K562 (cell line): ENCODE results near the gene CIAO2B. TPM values are rescaled to one million over a fixed set of nuclear protein-coding genes. Genes with fewer than 3 reads are reported as not detected.

ENCODE experiments used
- ATAC-seq: fragments of 200-7000 bp; cut with Tn5 transposase; 3 replicates; pipeline ENCODE4 v1.9.1; 2020; ENCODE audit warnings: moderate library complexity
- BruUV-seq: library from RNA; stranded (reverse); fragments of 400-500 nt; replicated peaks from 2 replicates; lab custom pipeline; 2021; lab: Mats Ljungman, UMichigan
- CTCF ChIA-PET: fragments of 300-600 bp; formaldehyde crosslinking; extraction: SDS; loops from one replicate; lab custom pipeline; 2021; ENCODE audit warnings: low intra/inter-chr PET ratio; lab: Yijun Ruan, JAX
- POLR2A ChIA-PET: fragments of 300-600, 350-650 bp; sonication (Branson Sonifier 250); formaldehyde crosslinking; extraction: SDS; loops from one replicate; lab custom pipeline; 2021; ENCODE audit warnings: antibody characterized with exemption, inconsistent platforms; lab: Yijun Ruan, JAX
- DNase-seq, 4 experiments: peaks; one replicate each; pipeline versions ENCODE4 v3.0.0 to v3.0.0-alpha.2; 2011 to 2018; ENCODE audit warnings: low spot score in 3 of 4, mixed read lengths in 3 of 4; ENCODE audit errors: extremely low read depth in 1 of 4
- FAIRE-seq: peaks from 2 replicates; lab custom pipeline; 2011; peaks lifted over from hg19 to GRCh38; lab: Jason Lieb, UNC
- H2AFZ ChIP-seq: 2 replicates; pipeline ENCODE4 v1.6.0; 2011; ENCODE audit warnings: low read depth, low read length, control low read depth, inconsistent platforms
- H3K27ac ChIP-seq: fragments of 200-600 bp; 3 replicates; pipeline ENCODE4 v1.8.0; 2011; ENCODE audit warnings: low read depth, mild to moderate bottlenecking, control low read depth, inconsistent platforms, low read length, moderate library complexity, mixed read lengths; ENCODE audit errors: extremely low read depth
- H3K27me3 ChIP-seq, 2 experiments: fragments of 300-600 bp in 1 of 2; 2 replicates in 1 of 2; 3 replicates in 1 of 2; pipeline versions ENCODE4 v1.6.0 to v1.8.0; 2011; ENCODE audit warnings: inconsistent platforms in 2 of 2, low read length in 2 of 2, mild to moderate bottlenecking in 1 of 2, mixed read lengths in 1 of 2, moderate library complexity in 1 of 2; ENCODE audit not compliant: control insufficient read depth in 2 of 2, insufficient read depth in 2 of 2
- H3K36me3 ChIP-seq: fragments of 300-600 bp; 3 replicates; pipeline ENCODE4 v1.8.0; 2011; ENCODE audit warnings: mild to moderate bottlenecking, low read length, inconsistent platforms; ENCODE audit not compliant: control insufficient read depth, insufficient read depth
- H3K4me1 ChIP-seq, 2 experiments: fragments of 200-600 bp in 1 of 2; replicated peaks in 1 of 2; 2 replicates in 1 of 2; 3 replicates in 1 of 2; pipeline versions ENCODE4 v1.5.1 to v1.8.0; 2011; ENCODE audit warnings: inconsistent platforms in 2 of 2, low read length in 2 of 2, mild to moderate bottlenecking in 1 of 2, mixed read lengths in 1 of 2, moderate library complexity in 1 of 2; ENCODE audit not compliant: control insufficient read depth in 2 of 2, insufficient read depth in 2 of 2
- H3K4me2 ChIP-seq: 2 replicates; pipeline ENCODE4 v1.6.1; 2011; ENCODE audit warnings: low read length, control low read depth, inconsistent platforms, mixed read lengths; ENCODE audit not compliant: insufficient read depth
- H3K4me3 ChIP-seq: fragments of 200-600 bp; sonication (generic), shearing (Covaris generic); 2 replicates; pipeline ENCODE4 v1.5.1; 2016; ENCODE audit warnings: control low read depth, inconsistent platforms
- H3K79me2 ChIP-seq: fragments of 200-600 bp; 3 replicates; pipeline ENCODE4 v1.8.0; 2011; ENCODE audit warnings: low read length, inconsistent platforms; ENCODE audit not compliant: control insufficient read depth, insufficient read depth
- H3K9ac ChIP-seq, 2 experiments: 2 replicates each; pipeline versions ENCODE4 v1.6.0 to v1.6.1; 2011; ENCODE audit warnings: low read depth in 2 of 2, low read length in 2 of 2, control low read depth in 1 of 2, inconsistent platforms in 1 of 2, mild to moderate bottlenecking in 1 of 2, mixed read lengths in 1 of 2; ENCODE audit not compliant: insufficient read depth in 1 of 2
- H3K9me1 ChIP-seq: one replicate; pipeline ENCODE4 v1.6.0; 2011; ENCODE audit warnings: inconsistent platforms, mild to moderate bottlenecking, low read length, moderate library complexity; ENCODE audit not compliant: control insufficient read depth, insufficient read depth
- H3K9me3 ChIP-seq: replicated peaks from 2 replicates; pipeline ENCODE4 v1.5.1; 2011; ENCODE audit warnings: low read depth, low read length, inconsistent platforms; ENCODE audit not compliant: control insufficient read depth, insufficient read depth
- H4K20me1 ChIP-seq: replicated peaks from 2 replicates; pipeline ENCODE4 v1.6.1; 2011; ENCODE audit warnings: low read length, inconsistent platforms, mixed read lengths; ENCODE audit not compliant: control insufficient read depth, insufficient read depth
- CBFA2T2 ChIP-seq: fragments of 450-650 bp; conservative IDR thresholded peaks from 2 replicates; pipeline ENCODE4 v1.6.1; 2017; ENCODE audit warnings: mild to moderate bottlenecking
- GABPB1 ChIP-seq: sonication (generic); formaldehyde crosslinking; IDR thresholded peaks from 2 replicates; pipeline ENCODE4 v1.8.0; 2022; ENCODE audit warnings: mild to moderate bottlenecking, missing genetic modification reagents
- HMG20A ChIP-seq: fragments of 450-650 bp; formaldehyde crosslinking; conservative IDR thresholded peaks from 2 replicates; pipeline ENCODE4 v1.4.0; 2020; ENCODE audit warnings: mild to moderate bottlenecking, mixed read lengths
- HNRNPLL ChIP-seq: fragments of 200-400 bp; formaldehyde crosslinking; IDR thresholded peaks from 2 replicates; pipeline ENCODE4 v1.6.1; 2017; ENCODE audit warnings: low read length, low read depth, mild to moderate bottlenecking; ENCODE audit not compliant: poor library complexity, severe bottlenecking
- KHSRP ChIP-seq: fragments of 450-650 bp; IDR thresholded peaks from 2 replicates; pipeline ENCODE4 v1.6.1; 2017
- MAFK ChIP-seq: IDR thresholded peaks from 2 replicates; pipeline ENCODE4 v1.6.1; 2011; ENCODE audit warnings: low read length, improper control_type of control experiment
- NCOR1 ChIP-seq: fragments of 450-650 bp; IDR thresholded peaks from 2 replicates; pipeline ENCODE4 v1.6.1; 2016; ENCODE audit warnings: mild to moderate bottlenecking, moderate library complexity
- PCBP2 ChIP-seq: fragments of 200-400 bp; formaldehyde crosslinking; IDR thresholded peaks from 2 replicates; pipeline ENCODE4 v1.6.1; 2018; ENCODE audit warnings: low read length, low read depth, mild to moderate bottlenecking, moderate library complexity; ENCODE audit not compliant: poor library complexity, severe bottlenecking
- SMAD3 ChIP-seq: fragments of 450-650 bp; formaldehyde crosslinking; conservative IDR thresholded peaks from 2 replicates; pipeline ENCODE4 v1.4.0; 2020; ENCODE audit warnings: mild to moderate bottlenecking
- U2AF2 ChIP-seq: fragments of 200-400 bp; formaldehyde crosslinking; optimal IDR thresholded peaks from 2 replicates; pipeline ENCODE3; 2017; ENCODE audit warnings: low read depth, mild to moderate bottlenecking, low read length
- ZBTB1 ChIP-seq: sonication (generic); formaldehyde crosslinking; IDR thresholded peaks from 2 replicates; pipeline ENCODE4 v1.8.1; 2023; ENCODE audit warnings: missing genetic modification reagents, low read depth, mild to moderate bottlenecking, borderline replicate concordance
- ZNF175 ChIP-seq: fragments of 200-800 bp; sonication (Bioruptor generic); IDR thresholded peaks from 2 replicates; pipeline ENCODE4 v1.6.1; 2016; ENCODE audit warnings: low read depth, mild to moderate bottlenecking, missing genetic modification characterization, missing compliant biosample characterization
- ZNF644 ChIP-seq: fragments of 200-800 bp; sonication (Bioruptor generic); IDR thresholded peaks from 2 replicates; pipeline ENCODE4 v1.6.1; 2016; ENCODE audit warnings: low read depth, missing genetic modification characterization, missing compliant biosample characterization
- ZNF668 ChIP-seq: fragments of 250-450 bp; sonication (Bioruptor Pico); IDR thresholded peaks from 2 replicates; pipeline ENCODE4 v1.8.0; 2022; ENCODE audit warnings: mild to moderate bottlenecking, inconsistent platforms
- WGBS: fragments of 100-300 bp; shearing (Covaris generic); methylation state at CpG from one replicate; pipeline ENCODE4 v1.1.6; 2016; ENCODE audit warnings: low coverage, mixed read lengths; ENCODE audit not compliant: insufficient coverage; ENCODE audit errors: missing lambda C conversion rate; 5-methylcytosine and 5-hydroxymethylcytosine counted together
- in situ Hi-C: fragments of 300-500 bp; cut with MboI; formaldehyde crosslinking; loops from 4 replicates; pipeline ENCODE4 v1.15.0; 2018; ENCODE audit warnings: inconsistent platforms, mixed read lengths
- intact Hi-C: fragments of 100-400 bp; cut with micrococcal nuclease; formaldehyde crosslinking; loops from 2 replicates; pipeline ENCODE4 v1.14.2; 2022
- polyA plus RNA-seq, 8 experiments: library from polyadenylated mRNA; depleted of rRNA in 4 of 8; stranded (reverse) in 5 of 8; unstranded in 3 of 8; fragments of >200 nt; fragmentation: Nextera tagmentation in 2 of 8; fragmentation: Illumina TruSeq in 1 of 8; extraction: Ambion mirVana in 2 of 8; extraction: Trizol in 1 of 8; gene quantifications; 2 replicates each; pipeline versions ENCODE4 v1.2.1 to v1.2.3, GENCODE V29; 2011 to 2014; ENCODE audit warnings: inconsistent platforms in 1 of 8, missing spikeins in 1 of 8
- total RNA-seq, 7 experiments: library from RNA; depleted of rRNA in 6 of 7; stranded (reverse); fragments of >200 nt in 6 of 7; fragmentation: Illumina TruSeq in 2 of 7; extraction: Trizol in 2 of 7; gene quantifications; 2 replicates each; pipeline versions ENCODE4 v1.2.1 to v1.2.3, GENCODE V29; 2011 to 2021; ENCODE audit warnings: low replicate concordance in 1 of 7
- TF ChIP-seq, protein P1 (sequence below), 2 experiments: fragments of 450-650 bp; conservative IDR thresholded peaks; 2 replicates each; pipeline ENCODE4 v1.6.1; 2017; ENCODE audit warnings: mild to moderate bottlenecking in 2 of 2, moderate library complexity in 2 of 2

Gene CIAO2B
- total and polyA plus RNA-seq, 9 of the 15 experiments (the other 6 are each of a cell fraction or from before 2014, with no cell fraction given) = 86.8 to 182 (median 113) TPM

DNA sequence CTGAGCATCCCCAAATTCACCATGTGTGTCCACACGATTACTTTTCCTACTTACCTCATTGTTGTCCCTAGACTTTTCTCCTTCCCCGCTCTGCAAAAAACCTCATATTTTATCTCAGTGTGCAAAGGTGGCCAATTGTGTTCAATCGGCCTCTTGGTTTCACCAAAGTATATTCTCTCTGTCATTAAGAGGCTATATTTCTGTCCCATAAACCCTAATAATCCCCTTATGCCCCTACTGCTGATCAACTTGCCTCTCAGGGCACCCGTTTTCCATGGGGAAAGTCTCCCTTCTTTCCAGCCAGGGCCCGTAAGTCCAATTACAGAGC is 12.7 kb upstream of the CIAO2B start:
- no peak overlapping the region for H3K9ac ChIP-seq
- H3K9me1 ChIP-seq = no peaks in the 10 kb centered on the region
- no TSS peak for BruUV-seq
- no peak overlapping the region for H3K27ac ChIP-seq
- in situ Hi-C loops (no loop called here), intact Hi-C loops (loop anchor here (2.0 to 5.0 kb wide), 3 partner anchors 30 to 155 kb away; no protein-coding TSS in a partner anchor)
- H3K4me3 ChIP-seq = no peak overlapping the region
- peak overlapping the region; percentile 51; the same call in 1 of the 2 replicates for H2AFZ ChIP-seq
- H4K20me1 ChIP-seq = no peaks in the 10 kb centered on the region
- WGBS = 21% methylated on average over 5 of the region's 5 CpGs
- H3K9me3 ChIP-seq = peaks cover 2% of the 10 kb centered on the region
- H3K4me1 ChIP-seq = peaks cover 0 to 16% of the 10 kb centered on the region in 2 experiments; a peak in 1 of 5 replicates
- FAIRE-seq (no peak), ATAC-seq (no peak), DNase-seq (no peak)
- no peaks in the 10 kb centered on the region for H3K27me3 ChIP-seq
- H3K79me2 ChIP-seq = no peaks in the 10 kb centered on the region
- H3K4me2 ChIP-seq = no peak overlapping the region
- TF ChIP-seq, protein P1, sequence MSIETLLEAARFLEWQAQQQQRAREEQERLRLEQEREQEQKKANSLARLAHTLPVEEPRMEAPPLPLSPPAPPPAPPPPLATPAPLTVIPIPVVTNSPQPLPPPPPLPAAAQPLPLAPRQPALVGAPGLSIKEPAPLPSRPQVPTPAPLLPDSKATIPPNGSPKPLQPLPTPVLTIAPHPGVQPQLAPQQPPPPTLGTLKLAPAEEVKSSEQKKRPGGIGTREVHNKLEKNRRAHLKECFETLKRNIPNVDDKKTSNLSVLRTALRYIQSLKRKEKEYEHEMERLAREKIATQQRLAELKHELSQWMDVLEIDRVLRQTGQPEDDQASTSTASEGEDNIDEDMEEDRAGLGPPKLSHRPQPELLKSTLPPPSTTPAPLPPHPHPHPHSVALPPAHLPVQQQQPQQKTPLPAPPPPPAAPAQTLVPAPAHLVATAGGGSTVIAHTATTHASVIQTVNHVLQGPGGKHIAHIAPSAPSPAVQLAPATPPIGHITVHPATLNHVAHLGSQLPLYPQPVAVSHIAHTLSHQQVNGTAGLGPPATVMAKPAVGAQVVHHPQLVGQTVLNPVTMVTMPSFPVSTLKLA (conservative IDR thresholded peaks at IDR 0.05) = 0 out of 4 replicates have a peak, but pooled peaks of 1 of the 2 experiments have one; percentile 13
- no peak for TF ChIP-seq SMAD3 (CRISPR knock-in tag)
- POLR2A ChIA-PET = interaction anchor here (0.6 kb wide), 1 partner anchor 272 kb away, joined by 3 read pairs; no protein-coding TSS in a partner anchor
- peaks cover 20% of the 10 kb centered on the region; the same call in 2 of the 3 replicates for H3K36me3 ChIP-seq
- CTCF ChIA-PET = interaction anchor here (0.7 to 2.4 kb wide), 2 partner anchors 52 to 154 kb away, joined by 4 to 9 read pairs; no protein-coding TSS in a partner anchor

DNA sequence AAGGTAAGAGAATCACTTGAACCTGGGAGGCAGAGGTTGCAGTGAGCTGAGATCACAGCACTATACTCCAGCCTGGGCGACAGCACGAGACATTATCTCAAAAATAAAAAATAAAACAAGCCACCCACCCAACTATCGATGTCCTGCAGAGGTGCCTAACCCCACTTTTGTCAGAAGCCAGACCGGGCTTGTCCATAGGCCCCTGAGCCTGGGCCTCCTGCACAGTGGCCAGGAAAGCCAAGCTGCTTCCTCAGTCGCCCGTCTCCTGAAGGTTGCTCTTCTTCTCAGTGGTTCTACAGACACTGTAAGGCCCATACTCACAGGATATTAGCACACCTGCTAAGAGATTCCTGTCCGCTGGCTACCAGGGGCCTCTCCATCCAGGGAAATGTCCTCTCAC is 12.3 kb upstream of the CIAO2B start:
- POLR2A ChIA-PET = no interaction called here
- peak overlapping the region; percentile 51; the same call in 1 of the 2 replicates for H2AFZ ChIP-seq
- no peak overlapping the region for H3K27ac ChIP-seq
- in situ Hi-C loops (no loop called here), intact Hi-C loops (loop anchor here (2.0 to 5.0 kb wide), 3 partner anchors 30 to 156 kb away; no protein-coding TSS in a partner anchor)
- peaks cover 24% of the 10 kb centered on the region; the same call in 2 of the 3 replicates for H3K36me3 ChIP-seq
- DNase-seq (no peak), ATAC-seq (no peak), FAIRE-seq (no peak)
- WGBS = 28% methylated on average over 7 of the region's 7 CpGs
- peaks cover under 1% of the 10 kb centered on the region for H3K9me3 ChIP-seq
- no peak overlapping the region for H3K4me2 ChIP-seq
- H3K9ac ChIP-seq = no peak overlapping the region
- H4K20me1 ChIP-seq = no peaks in the 10 kb centered on the region
- H3K4me1 ChIP-seq = peaks cover 0 to 16% of the 10 kb centered on the region in 2 experiments; a peak in 1 of 5 replicates
- no peaks in the 10 kb centered on the region for H3K79me2 ChIP-seq
- H3K9me1 ChIP-seq = no peaks in the 10 kb centered on the region
- CTCF ChIA-PET = interaction anchor here (0.7 to 2.4 kb wide), 2 partner anchors 52 to 154 kb away, joined by 4 to 9 read pairs; no protein-coding TSS in a partner anchor
- no TSS peak for BruUV-seq
- no peaks in the 10 kb centered on the region for H3K27me3 ChIP-seq
- no peak overlapping the region for H3K4me3 ChIP-seq
- TF ChIP-seq GABPB1 (no peak), U2AF2 (no peak), CBFA2T2 (no peak), NCOR1 (no peak), ZBTB1 (CRISPR knock-in tag) (no peak), ZNF668 (CRISPR knock-in tag) (no peak), ZNF175 (CRISPR knock-in tag) (no peak), HNRNPLL (no peak), MAFK (no peak), SMAD3 (CRISPR knock-in tag) (no peak), HMG20A (CRISPR knock-in tag) (no peak), KHSRP (no peak), ZNF644 (no peak), PCBP2 (no peak)
